ENCODE data around the gene GNAO1.

GNAO1 gene

GRCh38 chr16:56198006-56198754, 6.9 kb downstream of the GNAO1 start:
- DNase-seq, result no peak

GRCh38 chr16:56198755-56199114, 7.4 kb downstream of the GNAO1 start:
- no peak for DNase-seq

- DNase-seq, result no peak
Measured at GRCh38 chr16:56199164-56199563, 7.9 kb downstream of the GNAO1 start.

GRCh38 chr16:56201030-56201429, 9.7 kb downstream of the GNAO1 start:
- no peak for DNase-seq

GRCh38 chr16:56202036-56202435, 10.7 kb downstream of the GNAO1 start:
- DNase-seq, result no peak

GRCh38 chr16:56203052-56203451, 11.8 kb downstream of the GNAO1 start:
- peak; percentile 48 for DNase-seq

- no peak for DNase-seq
Measured at GRCh38 chr16:56204816-56205215, 13.5 kb downstream of the GNAO1 start.

GRCh38 chr16:56206951-56207350, 15.7 kb downstream of the GNAO1 start:
- no peak for DNase-seq

GRCh38 chr16:56207421-56207820, 16.1 kb downstream of the GNAO1 start:
- no peak for DNase-seq

GRCh38 chr16:56211435-56211981, 20.2 kb downstream of the GNAO1 start:
- no peak for DNase-seq

GRCh38 chr16:56212144-56212543, 20.9 kb downstream of the GNAO1 start:
- DNase-seq, result no peak

- DNase-seq, result no peak
Measured at GRCh38 chr16:56221995-56222394, 30.7 kb downstream of the GNAO1 start.

GRCh38 chr16:56222474-56222997, 31.2 kb downstream of the GNAO1 start:
- DNase-seq, result no peak

GRCh38 chr16:56225017-56225742, 33.9 kb downstream of the GNAO1 start:
- no peak for DNase-seq

- peak; percentile 61 for DNase-seq
Measured at GRCh38 chr16:56226187-56226586, 34.9 kb downstream of the GNAO1 start.

- no peak for DNase-seq
Measured at GRCh38 chr16:56226845-56227525, 35.7 kb downstream of the GNAO1 start.

- DNase-seq, result no peak
Measured at GRCh38 chr16:56227936-56228335, 36.6 kb downstream of the GNAO1 start.

GRCh38 chr16:56228476-56228875, 37.2 kb downstream of the GNAO1 start:
- DNase-seq, result no peak

- no peak for DNase-seq
Measured at GRCh38 chr16:56233795-56234566, 42.7 kb downstream of the GNAO1 start.

GRCh38 chr16:56234737-56235136, 43.4 kb downstream of the GNAO1 start:
- no peak for DNase-seq

GRCh38 chr16:56237451-56237930, 46.2 kb downstream of the GNAO1 start:
- no peak for DNase-seq

GRCh38 chr16:56238188-56238587, 46.9 kb downstream of the GNAO1 start:
- no peak for DNase-seq

Data from DMS 273 treated with DMSO at 0.1 percent for 48 hours (cell line).